Stimulated activated CD8-positive, alpha-beta memory T cell treated with anti-CD3 and anti-CD28 coated beads, Interleukin-12 subunit alpha, Interleukin-12 subunit beta, amount 100 ng/mL, for 24 hours (primary cell): ENCODE measurements around the gene ETHE1.
A peak's percentile ranks its signal among the peaks of the same experiment; 100 is the strongest.
"Not testable (repeated sequence)": the region's sequence is repeated elsewhere in the genome, so short reads cannot be mapped to it uniquely, and the experiment has no call there.

ENCODE experiments used
- DNase-seq: peaks from one replicate; pipeline ENCODE4 v3.0.0-alpha.2; 2020; ENCODE audit errors: extremely low read depth

The ETHE1 gene

GRCh38 chr19:43524922-43525835, 1.8 kb downstream of the ETHE1 start:
- no peak for DNase-seq

- not testable (repeated sequence) for DNase-seq
Measured at GRCh38 chr19:43523696-43524095, 3.3 kb downstream of the ETHE1 start.

- no peak for DNase-seq
Measured at GRCh38 chr19:43522929-43523328, 4.1 kb downstream of the ETHE1 start.

GRCh38 chr19:43519436-43520088, 7.4 kb downstream of the ETHE1 start:
- peak; percentile 63 for DNase-seq

- DNase-seq = no peak
Measured at GRCh38 chr19:43518051-43518450, 8.9 kb downstream of the ETHE1 start.

GRCh38 chr19:43512399-43512798, 14.6 kb downstream of the ETHE1 start:
- not testable (repeated sequence) for DNase-seq

GRCh38 chr19:43511324-43511723, 15.7 kb downstream of the ETHE1 start:
- no peak for DNase-seq

- DNase-seq = no peak
Measured at GRCh38 chr19:43510713-43511112, 16.3 kb downstream of the ETHE1 start.

- DNase-seq = no peak
Measured at GRCh38 chr19:43507880-43508279, 19.1 kb downstream of the ETHE1 start.

- no peak for DNase-seq
Measured at GRCh38 chr19:43506629-43507028, 20.4 kb downstream of the ETHE1 start.

GRCh38 chr19:43505941-43506340, 21.1 kb downstream of the ETHE1 start:
- DNase-seq = no peak

GRCh38 chr19:43505186-43505456, 21.9 kb downstream of the ETHE1 start:
- DNase-seq = no peak

GRCh38 chr19:43504426-43505185, 22.4 kb downstream of the ETHE1 start, which contains the start of gene PHLDB3:
PHLDB3 (minus strand) TSS chr19:43504746; CDS start chr19:43504118, 628 bp downstream.
- no peak for DNase-seq

GRCh38 chr19:43503501-43504425, 23.2 kb downstream of the ETHE1 start:
- peak; percentile 99 for DNase-seq

- DNase-seq = no peak
Measured at GRCh38 chr19:43502419-43502976, 24.5 kb downstream of the ETHE1 start.

- DNase-seq = no peak
Measured at GRCh38 chr19:43501661-43502418, 25.2 kb downstream of the ETHE1 start.

GRCh38 chr19:43499042-43499441, 28.0 kb downstream of the ETHE1 start:
- no peak for DNase-seq

GRCh38 chr19:43498233-43498842, 28.7 kb downstream of the ETHE1 start:
- no peak for DNase-seq

GRCh38 chr19:43496960-43497359, 30.0 kb downstream of the ETHE1 start:
- no peak for DNase-seq

- no peak for DNase-seq
Measured at GRCh38 chr19:43495082-43495481, 31.9 kb downstream of the ETHE1 start.
